CD14-positive monocyte (primary cell): ENCODE data around the gene THSD7B. TPM values are rescaled to one million over a fixed set of nuclear protein-coding genes. Genes with fewer than 3 reads are reported as not detected.

Experiments
- DNase-seq, 3 donors: peaks; one replicate each; pipeline ENCODE4 v3.0.0-alpha.2; 2011 to 2022
- H2AFZ ChIP-seq: 2 replicates; pipeline ENCODE4 v1.6.0; 2012; ENCODE audit warnings: mild to moderate bottlenecking, low read depth, low read length, inconsistent platforms; ENCODE audit not compliant: insufficient read depth, poor library complexity, severe bottlenecking
- H3K27ac ChIP-seq, 2 donors: 1 replicate in 1 of 2; 2 replicates in 1 of 2; pipeline ENCODE4 v1.5.1; 2012 to 2013; ENCODE audit warnings: low read length in 2 of 2, control low read depth in 1 of 2, inconsistent platforms in 1 of 2, low read depth in 1 of 2, mild to moderate bottlenecking in 1 of 2
- H3K27me3 ChIP-seq, 2 donors: one replicate each; pipeline versions ENCODE4 v1.6.0 to v1.6.1; 2011 to 2013; ENCODE audit warnings: low read length in 2 of 2; ENCODE audit not compliant: control insufficient read depth in 2 of 2, insufficient read depth in 2 of 2
- H3K36me3 ChIP-seq, 2 donors: replicated peaks in 1 of 2; 1 replicate in 1 of 2; 2 replicates in 1 of 2; pipeline versions ENCODE4 v1.5.1 to v1.6.1; 2012 to 2013; ENCODE audit warnings: low read length in 2 of 2, control low read depth in 1 of 2, inconsistent platforms in 1 of 2, mild to moderate bottlenecking in 1 of 2; ENCODE audit not compliant: insufficient read depth in 2 of 2, control insufficient read depth in 1 of 2
- H3K4me1 ChIP-seq, 2 donors: 1 replicate in 1 of 2; 2 replicates in 1 of 2; pipeline versions ENCODE4 v1.5.1 to v1.6.1; 2012 to 2013; ENCODE audit warnings: low read length in 2 of 2, control low read depth in 1 of 2, inconsistent platforms in 1 of 2, mild to moderate bottlenecking in 1 of 2, moderate library complexity in 1 of 2; ENCODE audit not compliant: insufficient read depth in 2 of 2, control insufficient read depth in 1 of 2
- H3K4me2 ChIP-seq: replicated peaks from 2 replicates; pipeline ENCODE3; 2012; ENCODE audit warnings: low read length, moderate library complexity, mild to moderate bottlenecking; ENCODE audit not compliant: poor library complexity, severe bottlenecking; ENCODE audit errors: extremely low read depth
- H3K4me3 ChIP-seq, 3 experiments: fragments of 200-600 bp in 1 of 3; sonication (generic) in 1 of 3; replicated peaks in 1 of 3; 1 replicate in 2 of 3; 2 replicates in 1 of 3; pipeline ENCODE4 v1.5.1; 2011 to 2013; ENCODE audit warnings: low read length in 3 of 3, mild to moderate bottlenecking in 3 of 3, control low read depth in 2 of 3, low read depth in 2 of 3, inconsistent platforms in 1 of 3, moderate library complexity in 1 of 3
- H3K79me2 ChIP-seq: 2 replicates; pipeline ENCODE4 v1.6.0; 2012; ENCODE audit warnings: mild to moderate bottlenecking, control low read depth, inconsistent platforms, low read length, moderate library complexity; ENCODE audit not compliant: insufficient read depth
- H3K9ac ChIP-seq: 2 replicates; pipeline ENCODE4 v1.6.0; 2017; ENCODE audit warnings: low read length, mild to moderate bottlenecking; ENCODE audit not compliant: insufficient read depth, poor library complexity, severe bottlenecking
- H3K9me3 ChIP-seq, 2 donors: replicated peaks in 1 of 2; 1 replicate in 1 of 2; 2 replicates in 1 of 2; pipeline versions ENCODE4 v1.5.1 to v1.6.1; 2012 to 2013; ENCODE audit warnings: low read length in 2 of 2, control low read depth in 1 of 2; ENCODE audit not compliant: control insufficient read depth in 1 of 2, insufficient read depth in 1 of 2
- H4K20me1 ChIP-seq: 2 replicates; pipeline ENCODE4 v1.6.0; 2012; ENCODE audit warnings: mild to moderate bottlenecking, low read length, control low read depth, moderate library complexity; ENCODE audit not compliant: insufficient read depth
- H3K27ac Mint-ChIP-seq, 7 donors: one replicate each; pipeline ENCODE4 v1.8.0; 2020; ENCODE audit warnings: mild to moderate bottlenecking in 7 of 7, mixed read lengths in 7 of 7, moderate library complexity in 6 of 7, inconsistent platforms in 2 of 7
- H3K27me3 Mint-ChIP-seq, 3 donors: one replicate each; pipeline ENCODE4 v1.8.0; 2021 to 2022; ENCODE audit warnings: low read depth in 3 of 3, mild to moderate bottlenecking in 3 of 3, mixed read lengths in 3 of 3, moderate library complexity in 3 of 3, inconsistent platforms in 1 of 3
- H3K36me3 Mint-ChIP-seq, 2 donors: one replicate each; pipeline ENCODE4 v1.8.0; 2020; ENCODE audit warnings: mixed read lengths in 2 of 2, inconsistent platforms in 1 of 2, mild to moderate bottlenecking in 1 of 2
- H3K4me1 Mint-ChIP-seq: one replicate; pipeline ENCODE4 v1.8.0; 2020; ENCODE audit warnings: mild to moderate bottlenecking, mixed read lengths
- H3K4me3 Mint-ChIP-seq, 2 donors: one replicate each; pipeline ENCODE4 v1.8.0; 2020; ENCODE audit warnings: mild to moderate bottlenecking in 2 of 2, mixed read lengths in 2 of 2, moderate library complexity in 1 of 2
- H3K9me3 Mint-ChIP-seq, 7 donors: one replicate each; pipeline ENCODE4 v1.8.0; 2020 to 2022; ENCODE audit warnings: mixed read lengths in 7 of 7, mild to moderate bottlenecking in 6 of 7, moderate library complexity in 6 of 7, inconsistent platforms in 2 of 7
- WGBS: methylation state at CpG from one replicate; pipeline ENCODE4 v1.1.5; 2013; ENCODE audit warnings: missing lambda C conversion rate; ENCODE audit not compliant: insufficient coverage; 5-methylcytosine and 5-hydroxymethylcytosine counted together
- intact Hi-C, 2 donors: fragments of 100-400 bp; cut with micrococcal nuclease; formaldehyde crosslinking; loops; one replicate each; pipeline versions ENCODE4 v1.15.0 to v1.15.1; 2023
- polyA plus RNA-seq, 3 donors: library from polyadenylated mRNA; depleted of rRNA in 1 of 3; unstranded in 2 of 3; stranded (reverse) in 1 of 3; fragments of 300-500 nt in 2 of 3; fragments of >200 nt in 1 of 3; fragmentation: Illumina TruSeq in 2 of 3; gene quantifications; 1 replicate in 2 of 3; 2 replicates in 1 of 3; pipeline ENCODE4 v1.2.3, GENCODE V29; 2012 to 2021
- TF ChIP-seq, protein P1 (sequence below): fragments of 200-600 bp; IDR thresholded peaks from one replicate; pipeline ENCODE4 v1.8.0; 2022; ENCODE audit warnings: antibody characterized with exemption, mild to moderate bottlenecking

THSD7B gene
- polyA plus RNA-seq, 3 donors, result not detected

DNA sequence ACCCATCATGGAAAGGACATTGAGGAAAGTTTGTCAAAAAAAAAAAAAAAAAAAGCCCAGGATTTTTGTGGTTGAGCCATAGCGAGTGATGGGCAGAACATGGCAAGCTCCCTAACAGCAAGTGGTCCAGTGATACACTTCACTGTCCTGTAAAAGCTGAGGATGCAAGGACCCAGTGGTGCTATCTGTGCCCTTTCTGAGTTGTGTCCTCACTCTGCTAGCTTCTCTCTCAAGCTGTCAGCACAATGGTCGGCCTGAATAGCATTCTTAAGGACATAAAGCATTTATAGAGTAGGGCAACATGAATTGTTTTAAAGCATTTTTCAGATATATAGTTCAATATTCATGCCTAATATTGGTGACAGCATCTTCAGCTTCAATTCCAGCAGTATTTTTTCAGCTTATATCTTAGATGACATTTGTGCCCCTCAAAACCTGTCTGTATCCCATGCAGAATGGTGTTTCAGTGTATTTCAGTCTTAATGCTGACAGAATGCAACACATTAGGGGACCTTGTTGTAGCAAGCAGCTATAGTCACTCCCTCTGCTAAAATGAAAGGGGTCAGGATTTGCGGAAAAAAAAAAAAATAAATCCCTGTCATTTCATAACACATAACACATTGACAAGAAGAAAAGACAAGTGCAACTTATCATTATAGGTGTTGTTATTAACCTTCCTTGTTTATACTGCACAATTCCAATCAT, 496.7 kb downstream of the THSD7B start:
- intact Hi-C loops, result no loop called here

DNA sequence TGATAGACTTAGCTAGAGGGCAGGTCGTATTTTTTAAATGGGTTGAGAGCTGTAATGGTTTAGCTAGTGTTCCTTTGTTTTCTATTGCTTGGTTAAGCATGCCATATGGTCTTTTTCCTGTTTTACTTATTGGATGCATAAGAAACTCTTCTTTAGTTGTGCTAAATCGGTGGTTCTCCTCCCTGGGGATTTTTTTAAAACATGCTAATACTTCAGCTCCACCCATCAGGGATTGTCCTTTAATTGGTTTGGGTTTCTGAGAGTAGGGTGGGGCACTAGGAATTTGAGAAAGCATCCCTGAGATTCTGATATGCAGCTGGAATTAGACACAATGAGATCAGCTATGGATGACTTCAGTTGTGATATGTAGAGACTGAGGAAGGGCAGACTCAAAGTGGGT, 497.2 kb downstream of the THSD7B start:
- Mint-ChIP-seq H3K27ac (no peak overlapping the region), H3K4me1 (no peaks in the 10 kb centered on the region), H3K27me3 (no peaks in the 10 kb centered on the region), H3K4me3 (no peak overlapping the region), H3K9me3 (peaks cover 0 to 12% (median 2%) of the 10 kb centered on the region in 7 donors), H3K36me3 (no peaks in the 10 kb centered on the region)
- no peak for DNase-seq
- no peaks in the 10 kb centered on the region for H3K4me1 ChIP-seq
- TF ChIP-seq, protein P1, sequence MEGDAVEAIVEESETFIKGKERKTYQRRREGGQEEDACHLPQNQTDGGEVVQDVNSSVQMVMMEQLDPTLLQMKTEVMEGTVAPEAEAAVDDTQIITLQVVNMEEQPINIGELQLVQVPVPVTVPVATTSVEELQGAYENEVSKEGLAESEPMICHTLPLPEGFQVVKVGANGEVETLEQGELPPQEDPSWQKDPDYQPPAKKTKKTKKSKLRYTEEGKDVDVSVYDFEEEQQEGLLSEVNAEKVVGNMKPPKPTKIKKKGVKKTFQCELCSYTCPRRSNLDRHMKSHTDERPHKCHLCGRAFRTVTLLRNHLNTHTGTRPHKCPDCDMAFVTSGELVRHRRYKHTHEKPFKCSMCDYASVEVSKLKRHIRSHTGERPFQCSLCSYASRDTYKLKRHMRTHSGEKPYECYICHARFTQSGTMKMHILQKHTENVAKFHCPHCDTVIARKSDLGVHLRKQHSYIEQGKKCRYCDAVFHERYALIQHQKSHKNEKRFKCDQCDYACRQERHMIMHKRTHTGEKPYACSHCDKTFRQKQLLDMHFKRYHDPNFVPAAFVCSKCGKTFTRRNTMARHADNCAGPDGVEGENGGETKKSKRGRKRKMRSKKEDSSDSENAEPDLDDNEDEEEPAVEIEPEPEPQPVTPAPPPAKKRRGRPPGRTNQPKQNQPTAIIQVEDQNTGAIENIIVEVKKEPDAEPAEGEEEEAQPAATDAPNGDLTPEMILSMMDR, result no peak
- H3K9ac ChIP-seq, result no peak overlapping the region
- WGBS, result no CpG with 5 or more reads among the region's 2 CpGs
- H2AFZ ChIP-seq, result no peak overlapping the region
- no peaks in the 10 kb centered on the region for H3K27me3 ChIP-seq
- H3K27ac ChIP-seq, result no peak overlapping the region
- H3K36me3 ChIP-seq, result no peaks in the 10 kb centered on the region
- intact Hi-C loops, result no loop called here
- no peak overlapping the region for H3K4me3 ChIP-seq
- H3K79me2 ChIP-seq, result no peaks in the 10 kb centered on the region
- H3K9me3 ChIP-seq, result peaks cover 0 to 4% of the 10 kb centered on the region in 2 donors
- no peaks in the 10 kb centered on the region for H4K20me1 ChIP-seq
- no peak overlapping the region for H3K4me2 ChIP-seq

More for the DNA sequence above, 496.7 kb downstream of the THSD7B start:
- H3K4me3 Mint-ChIP-seq, result no peak overlapping the region
- TF ChIP-seq, protein P1, result no peak
- H3K9me3 Mint-ChIP-seq, result peaks cover 0 to 12% (median 2%) of the 10 kb centered on the region in 7 donors
- Histone ChIP-seq H3K36me3 (no peaks in the 10 kb centered on the region), H3K27ac (no peak overlapping the region), H3K79me2 (no peaks in the 10 kb centered on the region), H3K4me1 (no peaks in the 10 kb centered on the region), H4K20me1 (no peaks in the 10 kb centered on the region), H3K27me3 (no peaks in the 10 kb centered on the region), H2AFZ (no peak overlapping the region), H3K4me3 (no peak overlapping the region), H3K9me3 (peaks cover 0 to 4% of the 10 kb centered on the region in 2 donors), H3K9ac (no peak overlapping the region), H3K4me2 (no peak overlapping the region)
- H3K27me3 Mint-ChIP-seq, result no peaks in the 10 kb centered on the region
- no peaks in the 10 kb centered on the region for H3K36me3 Mint-ChIP-seq
- DNase-seq, result no peak
- no peaks in the 10 kb centered on the region for H3K4me1 Mint-ChIP-seq
- no peak overlapping the region for H3K27ac Mint-ChIP-seq
- WGBS, result 83% methylated on average over 1 of the region's 3 CpGs
